Natural killer cell (primary cell): ENCODE results near the gene CNTN2. TPM values are rescaled to one million over a fixed set of nuclear protein-coding genes. Genes with fewer than 3 reads are reported as not detected.

ENCODE experiments used
- ATAC-seq, 3 donors: fragments of 150-1000 bp in 2 of 3; fragments of 200-7000 bp in 1 of 3; cut with Tn5 transposase; 1 replicate in 1 of 3; 2 replicates in 2 of 3; pipeline ENCODE4 v1.10.0; 2021; ENCODE audit warnings: mild to moderate bottlenecking in 2 of 3, moderate library complexity in 2 of 3
- DNase-seq, 2 donors: peaks; one replicate each; pipeline versions ENCODE4 v3.0.0 to v3.0.0-alpha.2; 2013 to 2021; ENCODE audit warnings: mixed read lengths in 1 of 2
- H3K27ac ChIP-seq: one replicate; pipeline ENCODE4 v1.5.1; 2013; ENCODE audit warnings: mild to moderate bottlenecking, low read length
- H3K27me3 ChIP-seq: one replicate; pipeline ENCODE4 v1.6.1; 2013; ENCODE audit warnings: low read length; ENCODE audit not compliant: control insufficient read depth, insufficient read depth
- H3K36me3 ChIP-seq: one replicate; pipeline ENCODE4 v1.6.1; 2013; ENCODE audit warnings: low read length; ENCODE audit not compliant: control insufficient read depth, insufficient read depth
- H3K4me1 ChIP-seq: one replicate; pipeline ENCODE4 v1.6.1; 2013; ENCODE audit warnings: low read length; ENCODE audit not compliant: control insufficient read depth, insufficient read depth
- H3K4me3 ChIP-seq: one replicate; pipeline ENCODE4 v1.5.1; 2013; ENCODE audit warnings: low read length
- H3K9me3 ChIP-seq: one replicate; pipeline ENCODE4 v1.6.1; 2013; ENCODE audit warnings: low read length; ENCODE audit not compliant: control insufficient read depth, insufficient read depth
- H3K27ac Mint-ChIP-seq, 2 donors: one replicate each; pipeline ENCODE4 v1.8.0; 2022; ENCODE audit warnings: mild to moderate bottlenecking in 2 of 2, mixed read lengths in 2 of 2, moderate library complexity in 1 of 2
- H3K27me3 Mint-ChIP-seq, 2 donors: one replicate each; pipeline ENCODE4 v1.8.0; 2022; ENCODE audit warnings: low read depth in 2 of 2, mixed read lengths in 2 of 2
- H3K36me3 Mint-ChIP-seq: one replicate; pipeline ENCODE4 v1.8.0; 2022; ENCODE audit warnings: mixed read lengths
- H3K4me1 Mint-ChIP-seq, 2 donors: one replicate each; pipeline ENCODE4 v1.8.0; 2022; ENCODE audit warnings: mixed read lengths in 2 of 2
- H3K4me3 Mint-ChIP-seq: one replicate; pipeline ENCODE4 v1.8.0; 2022; ENCODE audit warnings: mild to moderate bottlenecking, moderate library complexity, mixed read lengths
- H3K9me3 Mint-ChIP-seq, 2 donors: one replicate each; pipeline ENCODE4 v1.8.0; 2022; ENCODE audit warnings: mixed read lengths in 2 of 2
- WGBS: methylation state at CpG from one replicate; pipeline ENCODE4 v1.1.7; 2013; ENCODE audit warnings: missing lambda C conversion rate; ENCODE audit not compliant: insufficient coverage; 5-methylcytosine and 5-hydroxymethylcytosine counted together
- intact Hi-C: fragments of 100-400 bp; cut with micrococcal nuclease; formaldehyde crosslinking; loops from one replicate; pipeline ENCODE4 v1.14.2; 2022
- total RNA-seq, 4 donors: library from RNA; stranded (reverse); fragments of 120-200 nt in 1 of 4; gene quantifications; one replicate each; pipeline versions ENCODE4 v1.2.3 to v1.2.4, GENCODE V29; 2013 to 2022
- TF ChIP-seq, protein P1 (sequence below): fragments of 200-600 bp; IDR thresholded peaks from one replicate; pipeline ENCODE4 v1.8.0; 2022; ENCODE audit warnings: antibody characterized with exemption

The CNTN2 gene
- total RNA-seq, 3 donors from 2014 or later (not counting 1 experiment from before 2014, with no cell fraction given) = not detected

DNA sequence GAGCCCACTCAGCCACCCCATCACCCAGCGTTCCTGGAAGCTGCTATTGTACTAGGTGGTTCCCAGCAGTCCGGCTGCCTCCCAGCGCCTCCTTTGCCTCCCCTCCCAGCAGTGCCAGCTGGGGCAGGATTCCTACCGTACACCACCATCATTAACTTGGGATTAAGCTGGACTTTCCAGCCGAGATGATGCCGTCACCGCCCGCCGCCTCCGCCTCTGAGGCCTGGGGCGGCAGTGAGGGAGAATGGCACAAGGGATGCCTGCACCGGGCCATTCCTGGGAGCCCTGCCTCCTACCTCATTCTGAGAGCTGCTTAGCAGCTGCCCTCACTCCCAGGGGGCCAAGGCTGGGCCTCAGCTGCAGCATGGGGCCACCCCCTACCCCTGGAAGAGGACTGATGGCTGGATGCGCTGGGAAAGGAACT lies 13.2 kb downstream of the CNTN2 start:
- TF ChIP-seq, protein P1, sequence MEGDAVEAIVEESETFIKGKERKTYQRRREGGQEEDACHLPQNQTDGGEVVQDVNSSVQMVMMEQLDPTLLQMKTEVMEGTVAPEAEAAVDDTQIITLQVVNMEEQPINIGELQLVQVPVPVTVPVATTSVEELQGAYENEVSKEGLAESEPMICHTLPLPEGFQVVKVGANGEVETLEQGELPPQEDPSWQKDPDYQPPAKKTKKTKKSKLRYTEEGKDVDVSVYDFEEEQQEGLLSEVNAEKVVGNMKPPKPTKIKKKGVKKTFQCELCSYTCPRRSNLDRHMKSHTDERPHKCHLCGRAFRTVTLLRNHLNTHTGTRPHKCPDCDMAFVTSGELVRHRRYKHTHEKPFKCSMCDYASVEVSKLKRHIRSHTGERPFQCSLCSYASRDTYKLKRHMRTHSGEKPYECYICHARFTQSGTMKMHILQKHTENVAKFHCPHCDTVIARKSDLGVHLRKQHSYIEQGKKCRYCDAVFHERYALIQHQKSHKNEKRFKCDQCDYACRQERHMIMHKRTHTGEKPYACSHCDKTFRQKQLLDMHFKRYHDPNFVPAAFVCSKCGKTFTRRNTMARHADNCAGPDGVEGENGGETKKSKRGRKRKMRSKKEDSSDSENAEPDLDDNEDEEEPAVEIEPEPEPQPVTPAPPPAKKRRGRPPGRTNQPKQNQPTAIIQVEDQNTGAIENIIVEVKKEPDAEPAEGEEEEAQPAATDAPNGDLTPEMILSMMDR = no peak
- Mint-ChIP-seq H3K27ac (no peak overlapping the region), H3K36me3 (no peaks in the 10 kb centered on the region), H3K9me3 (no peaks in the 10 kb centered on the region), H3K27me3 (no peaks in the 10 kb centered on the region), H3K4me1 (no peaks in the 10 kb centered on the region), H3K4me3 (no peak overlapping the region)
- Histone ChIP-seq H3K27me3 (no peaks in the 10 kb centered on the region), H3K36me3 (no peaks in the 10 kb centered on the region), H3K4me1 (no peaks in the 10 kb centered on the region), H3K27ac (no peak overlapping the region), H3K9me3 (no peaks in the 10 kb centered on the region), H3K4me3 (no peak overlapping the region)
- DNase-seq = no peak
- intact Hi-C loops = no loop called here
- WGBS = 89% methylated on average over 13 of the region's 13 CpGs
- ATAC-seq = no peak

DNA sequence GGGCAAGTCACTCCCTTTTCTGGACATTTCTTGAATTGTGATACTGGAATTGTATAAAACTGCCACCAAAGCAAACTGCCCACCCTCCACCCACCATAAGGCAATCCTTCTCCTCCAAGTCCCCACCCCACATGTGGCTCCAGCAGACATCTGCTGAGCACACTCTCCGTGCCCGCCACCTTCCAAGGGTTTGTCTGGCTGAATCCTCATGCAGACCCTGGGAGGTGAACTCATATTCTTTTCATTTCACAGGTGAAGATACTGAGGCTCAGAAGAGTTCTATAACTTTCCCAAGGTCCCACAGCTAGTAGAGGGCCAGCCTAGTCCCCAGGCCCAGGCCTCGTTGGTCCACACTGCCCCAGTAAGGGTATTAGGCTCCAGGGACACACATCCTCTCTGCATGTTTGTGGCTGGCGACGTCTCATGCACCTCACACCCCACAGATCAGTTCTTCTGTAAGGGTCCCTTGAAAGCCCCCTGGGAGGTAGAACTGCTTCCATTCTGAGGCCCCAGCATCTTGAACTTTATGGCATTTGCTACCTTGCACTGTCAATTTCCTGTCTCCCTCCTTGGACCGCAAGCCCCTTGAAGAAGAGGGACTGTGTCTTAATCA lies 14.1 kb downstream of the CNTN2 start:
- no peaks in the 10 kb centered on the region for H3K36me3 ChIP-seq
- H3K4me1 Mint-ChIP-seq = no peaks in the 10 kb centered on the region
- H3K27ac ChIP-seq = no peak overlapping the region
- DNase-seq = no peak
- H3K27me3 ChIP-seq = no peaks in the 10 kb centered on the region
- H3K9me3 Mint-ChIP-seq = no peaks in the 10 kb centered on the region
- no peaks in the 10 kb centered on the region for H3K27me3 Mint-ChIP-seq
- H3K36me3 Mint-ChIP-seq = no peaks in the 10 kb centered on the region
- H3K4me1 ChIP-seq = peaks cover 6% of the 10 kb centered on the region
- intact Hi-C loops = no loop called here
- no peak overlapping the region for H3K4me3 ChIP-seq
- no peak for ATAC-seq
- TF ChIP-seq, protein P1 = no peak
- no peak overlapping the region for H3K27ac Mint-ChIP-seq
- H3K4me3 Mint-ChIP-seq = no peak overlapping the region
- no peaks in the 10 kb centered on the region for H3K9me3 ChIP-seq
- WGBS = 93% methylated on average over 6 of the region's 6 CpGs

DNA sequence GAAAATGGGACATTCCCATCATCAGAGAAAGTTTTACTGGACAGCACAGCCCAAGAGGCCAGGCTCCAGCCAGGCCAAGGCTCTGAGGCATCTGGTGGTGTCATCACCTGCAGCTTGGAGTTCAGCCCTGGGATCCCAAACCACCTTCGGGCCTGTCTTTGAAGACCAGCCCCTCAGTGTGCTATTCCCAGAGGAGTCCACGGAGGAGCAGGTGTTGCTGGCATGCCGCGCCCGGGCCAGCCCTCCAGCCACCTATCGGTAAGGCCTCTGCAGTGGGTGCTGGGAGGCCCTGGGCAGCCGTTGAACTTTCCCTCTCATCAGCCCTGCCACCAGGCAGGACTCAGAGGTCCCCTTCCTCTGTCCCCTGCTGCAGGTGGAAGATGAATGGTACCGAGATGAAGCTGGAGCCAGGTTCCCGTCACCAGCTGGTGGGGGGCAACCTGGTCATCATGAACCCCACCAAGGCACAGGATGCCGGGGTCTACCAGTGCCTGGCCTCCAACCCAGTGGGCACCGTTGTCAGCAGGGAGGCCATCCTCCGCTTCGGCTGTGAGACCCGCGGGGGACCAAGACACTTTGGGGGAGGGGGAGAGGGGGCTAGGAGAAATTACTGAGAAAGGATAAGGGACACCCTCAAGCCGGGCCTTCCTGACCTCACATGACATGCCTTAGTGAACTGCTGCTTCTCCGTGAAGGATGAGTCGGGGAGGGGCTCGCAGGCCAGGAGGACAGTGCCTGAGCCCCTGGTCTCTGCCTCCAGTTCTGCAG lies 15.0 kb downstream of the CNTN2 start:
- H3K9me3 Mint-ChIP-seq = no peaks in the 10 kb centered on the region
- intact Hi-C loops = no loop called here
- Histone ChIP-seq H3K27ac (no peak overlapping the region), H3K36me3 (no peaks in the 10 kb centered on the region), H3K4me1 (peaks cover 6% of the 10 kb centered on the region), H3K4me3 (no peak overlapping the region), H3K9me3 (no peaks in the 10 kb centered on the region), H3K27me3 (no peaks in the 10 kb centered on the region)
- WGBS = 92% methylated on average over 19 of the region's 19 CpGs
- no peak overlapping the region for H3K4me3 Mint-ChIP-seq
- no peak for DNase-seq
- no peaks in the 10 kb centered on the region for H3K27me3 Mint-ChIP-seq
- H3K4me1 Mint-ChIP-seq = no peaks in the 10 kb centered on the region
- no peaks in the 10 kb centered on the region for H3K36me3 Mint-ChIP-seq
- no peak overlapping the region for H3K27ac Mint-ChIP-seq
- TF ChIP-seq, protein P1 = no peak
- no peak for ATAC-seq
